HCT116 (cell line): Measurements from ENCODE around the gene FKBP5. TPM values are rescaled to one million over a fixed set of nuclear protein-coding genes. Genes with fewer than 3 reads are reported as not detected.

Experiments used
- ATAC-seq: fragments of 200-7000 bp; cut with Tn5 transposase; 2 replicates; pipeline ENCODE4 v1.9.1; 2020; ENCODE audit warnings: mild to moderate bottlenecking, moderate library complexity
- BruUV-seq: library from RNA; stranded (reverse); fragments of 400-500 nt; replicated peaks from 2 replicates; lab custom pipeline; 2021; lab: Mats Ljungman, UMichigan
- CTCF ChIA-PET: fragments of 300-600 bp; sonication (Branson Sonifier 250); formaldehyde crosslinking; loops from one replicate; lab custom pipeline; 2021; ENCODE audit warnings: antibody characterized with exemption; lab: Charles Lee
- POLR2A ChIA-PET: fragments of 300-600, 350-600 bp; sonication (Branson Sonifier 250); formaldehyde crosslinking; loops from one replicate; lab custom pipeline; 2021; ENCODE audit warnings: antibody characterized with exemption; lab: Charles Lee
- RAD21 ChIA-PET, 2 experiments: fragments of 300-600 bp; sonication (Branson Sonifier 250); formaldehyde crosslinking; loops; one replicate each; lab custom pipeline; 2023; ENCODE audit warnings: low total read pairs in 2 of 2; ENCODE audit not compliant: uncharacterized antibody in 2 of 2, unreplicated experiment in 2 of 2, low non-redundant PET in 1 of 2; lab: Charles Lee
- DNase-seq: peaks from one replicate; pipeline ENCODE4 v3.0.0-alpha.2; 2010; ENCODE audit warnings: low read depth, low spot score
- H2AFZ ChIP-seq: fragments of 200-600 bp; shearing (Covaris generic), sonication (generic); 2 replicates; pipeline ENCODE4 v1.6.1; 2017; ENCODE audit warnings: low read depth, mixed run types, mixed read lengths, antibody characterized with exemption, low read length; ENCODE audit not compliant: poor library complexity, severe bottlenecking
- H3K27ac ChIP-seq: 2 replicates; pipeline ENCODE4 v1.5.1; 2012; ENCODE audit warnings: low read depth, low read length
- H3K27me3 ChIP-seq: fragments of 200-600 bp; sonication (generic); 2 replicates; pipeline ENCODE4 v1.6.1; 2016; ENCODE audit warnings: mixed run types, low read length, mixed read lengths; ENCODE audit not compliant: insufficient read depth
- H3K36me3 ChIP-seq, 2 experiments: fragments of 200-500 bp in 1 of 2; fragments of 200-600 bp in 1 of 2; sonication (Bioruptor generic) in 1 of 2; sonication (generic) in 1 of 2; 2 replicates each; pipeline versions ENCODE4 v1.5.1 to v1.6.1; 2014 to 2016; ENCODE audit warnings: low read length in 2 of 2, inconsistent platforms in 1 of 2, mixed read lengths in 1 of 2, mixed run types in 1 of 2; ENCODE audit not compliant: insufficient read depth in 2 of 2, control insufficient read depth in 1 of 2
- H3K4me1 ChIP-seq, 2 experiments: fragments of 200-600 bp in 1 of 2; sonication (generic) in 1 of 2; 2 replicates each; pipeline versions ENCODE4 v1.5.1 to v1.6.1; 2012 to 2017; ENCODE audit warnings: low read length in 2 of 2, inconsistent platforms in 1 of 2, mild to moderate bottlenecking in 1 of 2, mixed read lengths in 1 of 2, mixed run types in 1 of 2, moderate library complexity in 1 of 2; ENCODE audit not compliant: insufficient read depth in 2 of 2, control insufficient read depth in 1 of 2
- H3K4me2 ChIP-seq: fragments of 200-600 bp; sonication (generic); 2 replicates; pipeline ENCODE4 v1.6.1; 2017; ENCODE audit warnings: mixed run types, low read length, mixed read lengths
- H3K4me3 ChIP-seq, 2 experiments: fragments of 200-600 bp in 1 of 2; sonication (generic) in 1 of 2; replicated peaks in 1 of 2; 2 replicates each; pipeline ENCODE4 v1.5.1; 2011 to 2016; ENCODE audit warnings: low read length in 2 of 2, control low read depth in 1 of 2, low read depth in 1 of 2, mild to moderate bottlenecking in 1 of 2, mixed read lengths in 1 of 2, mixed run types in 1 of 2
- H3K79me2 ChIP-seq: fragments of 200-600 bp; sonication (generic); 2 replicates; pipeline ENCODE4 v1.6.1; 2017; ENCODE audit warnings: mild to moderate bottlenecking, mixed run types, low read length, moderate library complexity, mixed read lengths; ENCODE audit not compliant: insufficient read depth
- H3K9ac ChIP-seq: fragments of 200-600 bp; sonication (generic); 2 replicates; pipeline ENCODE4 v1.6.1; 2016; ENCODE audit warnings: low read length, mixed read lengths
- H3K9me2 ChIP-seq: fragments of 200-600 bp; sonication (generic), shearing (Covaris generic); 2 replicates; pipeline ENCODE4 v1.6.1; 2017; ENCODE audit warnings: mixed run types, mild to moderate bottlenecking, moderate library complexity; ENCODE audit not compliant: insufficient read depth
- H3K9me3 ChIP-seq, 2 experiments: fragments of 200-500 bp in 1 of 2; fragments of 200-600 bp in 1 of 2; sonication (Bioruptor generic) in 1 of 2; sonication (generic) in 1 of 2; 2 replicates each; pipeline ENCODE4 v1.6.1; 2014 to 2017; ENCODE audit warnings: low read length in 2 of 2, mixed read lengths in 2 of 2, inconsistent platforms in 1 of 2, low read depth in 1 of 2, mild to moderate bottlenecking in 1 of 2, mixed run types in 1 of 2, moderate library complexity in 1 of 2; ENCODE audit not compliant: control insufficient read depth in 1 of 2, insufficient read depth in 1 of 2
- H4K20me1 ChIP-seq: fragments of 200-600 bp; sonication (generic), shearing (Covaris generic); 2 replicates; pipeline ENCODE4 v1.6.1; 2017; ENCODE audit warnings: mixed run types, mild to moderate bottlenecking, moderate library complexity; ENCODE audit not compliant: insufficient read depth
- CBX3 ChIP-seq: IDR thresholded peaks from 2 replicates; pipeline ENCODE4 v1.6.1; 2012; ENCODE audit warnings: low read depth
- SRF ChIP-seq: IDR thresholded peaks from 2 replicates; pipeline ENCODE4 v1.6.1; 2012; ENCODE audit warnings: low read depth
- ZNF274 ChIP-seq: fragments of 200-500 bp; sonication (Bioruptor generic); IDR thresholded peaks from 2 replicates; pipeline ENCODE4 v1.6.1; 2014; ENCODE audit warnings: mild to moderate bottlenecking, low read depth, low read length, inconsistent platforms
- intact Hi-C: fragments of 100-400 bp; cut with micrococcal nuclease; formaldehyde crosslinking; loops from 2 replicates; pipeline ENCODE4 v1.10.0; 2022
- total RNA-seq: library from RNA; stranded (reverse); gene quantifications from one replicate; pipeline ENCODE4 v1.2.1, GENCODE V29; 2021; ENCODE audit not compliant: unreplicated experiment
- TF ChIP-seq, protein P1 (sequence below): IDR thresholded peaks from 2 replicates; pipeline ENCODE4 v1.6.1; 2012; ENCODE audit warnings: low read depth
- TF ChIP-seq, protein P2 (sequence below): IDR thresholded peaks from 2 replicates; pipeline ENCODE4 v1.6.1; 2011; ENCODE audit warnings: mild to moderate bottlenecking, low read length, moderate library complexity; ENCODE audit not compliant: insufficient replicate concordance; ENCODE audit errors: extremely low read depth

FKBP5 gene
- total RNA-seq, 1 experiment from 2014 or later = 50.3 TPM

DNA sequence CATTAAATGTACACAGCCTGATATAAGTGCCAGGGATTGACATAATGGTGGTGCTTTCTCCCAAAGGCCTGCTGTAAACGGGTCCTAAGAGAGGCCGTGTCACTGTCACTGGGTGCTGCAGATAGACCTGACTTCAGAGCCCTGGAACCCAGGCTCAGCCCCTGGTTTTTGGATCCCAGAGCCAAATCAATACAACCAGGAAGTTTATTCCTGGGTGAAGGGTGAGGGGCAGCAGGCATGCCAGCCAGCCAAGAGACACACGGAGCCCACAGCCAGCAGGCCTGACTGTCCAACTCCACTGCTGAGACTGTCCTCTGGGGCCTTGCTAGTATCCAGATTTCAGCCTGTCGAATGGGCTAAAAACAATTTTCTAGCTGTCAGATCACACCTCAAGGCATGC lies 35.3 kb upstream of the FKBP5 start:
- H3K36me3 ChIP-seq = no peaks in the 10 kb centered on the region
- no peak overlapping the region for H2AFZ ChIP-seq
- H3K79me2 ChIP-seq = no peaks in the 10 kb centered on the region
- no peak for DNase-seq
- H3K27me3 ChIP-seq = no peaks in the 10 kb centered on the region
- no TSS peak for BruUV-seq
- H4K20me1 ChIP-seq = no peaks in the 10 kb centered on the region
- H3K9me3 ChIP-seq = no peaks in the 10 kb centered on the region
- H3K9me2 ChIP-seq = no peaks in the 10 kb centered on the region
- intact Hi-C loops = no loop called here
- peaks cover 27 to 43% of the 10 kb centered on the region in 2 experiments for H3K4me1 ChIP-seq
- no peak for TF ChIP-seq SRF
- TF ChIP-seq, protein P1, sequence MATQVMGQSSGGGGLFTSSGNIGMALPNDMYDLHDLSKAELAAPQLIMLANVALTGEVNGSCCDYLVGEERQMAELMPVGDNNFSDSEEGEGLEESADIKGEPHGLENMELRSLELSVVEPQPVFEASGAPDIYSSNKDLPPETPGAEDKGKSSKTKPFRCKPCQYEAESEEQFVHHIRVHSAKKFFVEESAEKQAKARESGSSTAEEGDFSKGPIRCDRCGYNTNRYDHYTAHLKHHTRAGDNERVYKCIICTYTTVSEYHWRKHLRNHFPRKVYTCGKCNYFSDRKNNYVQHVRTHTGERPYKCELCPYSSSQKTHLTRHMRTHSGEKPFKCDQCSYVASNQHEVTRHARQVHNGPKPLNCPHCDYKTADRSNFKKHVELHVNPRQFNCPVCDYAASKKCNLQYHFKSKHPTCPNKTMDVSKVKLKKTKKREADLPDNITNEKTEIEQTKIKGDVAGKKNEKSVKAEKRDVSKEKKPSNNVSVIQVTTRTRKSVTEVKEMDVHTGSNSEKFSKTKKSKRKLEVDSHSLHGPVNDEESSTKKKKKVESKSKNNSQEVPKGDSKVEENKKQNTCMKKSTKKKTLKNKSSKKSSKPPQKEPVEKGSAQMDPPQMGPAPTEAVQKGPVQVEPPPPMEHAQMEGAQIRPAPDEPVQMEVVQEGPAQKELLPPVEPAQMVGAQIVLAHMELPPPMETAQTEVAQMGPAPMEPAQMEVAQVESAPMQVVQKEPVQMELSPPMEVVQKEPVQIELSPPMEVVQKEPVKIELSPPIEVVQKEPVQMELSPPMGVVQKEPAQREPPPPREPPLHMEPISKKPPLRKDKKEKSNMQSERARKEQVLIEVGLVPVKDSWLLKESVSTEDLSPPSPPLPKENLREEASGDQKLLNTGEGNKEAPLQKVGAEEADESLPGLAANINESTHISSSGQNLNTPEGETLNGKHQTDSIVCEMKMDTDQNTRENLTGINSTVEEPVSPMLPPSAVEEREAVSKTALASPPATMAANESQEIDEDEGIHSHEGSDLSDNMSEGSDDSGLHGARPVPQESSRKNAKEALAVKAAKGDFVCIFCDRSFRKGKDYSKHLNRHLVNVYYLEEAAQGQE = no peak
- no peak for TF ChIP-seq ZNF274
- no peak for TF ChIP-seq CBX3
- TF ChIP-seq, protein P2, sequence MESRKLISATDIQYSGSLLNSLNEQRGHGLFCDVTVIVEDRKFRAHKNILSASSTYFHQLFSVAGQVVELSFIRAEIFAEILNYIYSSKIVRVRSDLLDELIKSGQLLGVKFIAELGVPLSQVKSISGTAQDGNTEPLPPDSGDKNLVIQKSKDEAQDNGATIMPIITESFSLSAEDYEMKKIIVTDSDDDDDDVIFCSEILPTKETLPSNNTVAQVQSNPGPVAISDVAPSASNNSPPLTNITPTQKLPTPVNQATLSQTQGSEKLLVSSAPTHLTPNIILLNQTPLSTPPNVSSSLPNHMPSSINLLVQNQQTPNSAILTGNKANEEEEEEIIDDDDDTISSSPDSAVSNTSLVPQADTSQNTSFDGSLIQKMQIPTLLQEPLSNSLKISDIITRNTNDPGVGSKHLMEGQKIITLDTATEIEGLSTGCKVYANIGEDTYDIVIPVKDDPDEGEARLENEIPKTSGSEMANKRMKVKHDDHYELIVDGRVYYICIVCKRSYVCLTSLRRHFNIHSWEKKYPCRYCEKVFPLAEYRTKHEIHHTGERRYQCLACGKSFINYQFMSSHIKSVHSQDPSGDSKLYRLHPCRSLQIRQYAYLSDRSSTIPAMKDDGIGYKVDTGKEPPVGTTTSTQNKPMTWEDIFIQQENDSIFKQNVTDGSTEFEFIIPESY = no peak
- no peak overlapping the region for H3K4me2 ChIP-seq
- POLR2A ChIA-PET = interaction anchor here (0.5 kb wide), 1 partner anchor 10 kb away, joined by 3 read pairs; no protein-coding TSS in a partner anchor
- no peak overlapping the region for H3K27ac ChIP-seq
- H3K4me3 ChIP-seq = no peak overlapping the region
- no peak overlapping the region for H3K9ac ChIP-seq
- RAD21 ChIA-PET = no interaction called here
- no peak for ATAC-seq
- CTCF ChIA-PET = interaction anchor here (0.6 to 0.8 kb wide), 2 partner anchors 12 to 1662 kb away, joined by 3 to 5 read pairs; no protein-coding TSS in a partner anchor
